Gastrocnemius medialis (tissue), 4 donors: Measurements from ENCODE around the gene FOXR1.

ENCODE experiments used
- POLR2A ChIP-seq, 2 donors: fragments of 450-650 bp; IDR thresholded peaks; one replicate each; pipeline ENCODE4 v1.6.1; 2017; ENCODE audit warnings: antibody characterized with exemption in 2 of 2, mild to moderate bottlenecking in 2 of 2, moderate library complexity in 2 of 2
- TF ChIP-seq, protein P1 (sequence below), 5 experiments: fragments of 450-650 bp in 3 of 5; fragments of 200-600 bp in 2 of 5; sonication (generic) in 2 of 5; IDR thresholded peaks in 4 of 5; conservative IDR thresholded peaks in 1 of 5; 1 replicate in 4 of 5; 2 replicates in 1 of 5; pipeline ENCODE4 v1.5.1; 2016 to 2019; ENCODE audit warnings: antibody characterized with exemption in 5 of 5, mild to moderate bottlenecking in 3 of 5, moderate library complexity in 3 of 5

- no peak for TF ChIP-seq POLR2A (IDR thresholded peaks at IDR 0.05)
- TF ChIP-seq, protein P1, sequence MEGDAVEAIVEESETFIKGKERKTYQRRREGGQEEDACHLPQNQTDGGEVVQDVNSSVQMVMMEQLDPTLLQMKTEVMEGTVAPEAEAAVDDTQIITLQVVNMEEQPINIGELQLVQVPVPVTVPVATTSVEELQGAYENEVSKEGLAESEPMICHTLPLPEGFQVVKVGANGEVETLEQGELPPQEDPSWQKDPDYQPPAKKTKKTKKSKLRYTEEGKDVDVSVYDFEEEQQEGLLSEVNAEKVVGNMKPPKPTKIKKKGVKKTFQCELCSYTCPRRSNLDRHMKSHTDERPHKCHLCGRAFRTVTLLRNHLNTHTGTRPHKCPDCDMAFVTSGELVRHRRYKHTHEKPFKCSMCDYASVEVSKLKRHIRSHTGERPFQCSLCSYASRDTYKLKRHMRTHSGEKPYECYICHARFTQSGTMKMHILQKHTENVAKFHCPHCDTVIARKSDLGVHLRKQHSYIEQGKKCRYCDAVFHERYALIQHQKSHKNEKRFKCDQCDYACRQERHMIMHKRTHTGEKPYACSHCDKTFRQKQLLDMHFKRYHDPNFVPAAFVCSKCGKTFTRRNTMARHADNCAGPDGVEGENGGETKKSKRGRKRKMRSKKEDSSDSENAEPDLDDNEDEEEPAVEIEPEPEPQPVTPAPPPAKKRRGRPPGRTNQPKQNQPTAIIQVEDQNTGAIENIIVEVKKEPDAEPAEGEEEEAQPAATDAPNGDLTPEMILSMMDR (IDR thresholded peaks at IDR 0.05 in 4 of 5, conservative IDR thresholded peaks at IDR 0.05 in 1 of 5): no peak
These were observed at the start of gene FOXR1 for GRCh38 chr11:118971646-118972045.
